CD4-positive, alpha-beta T cell treated with Interleukin-6 for 4 hours (primary cell): ENCODE results near the gene POLR1G.

Source experiments
- DNase-seq: peaks from one replicate; pipeline ENCODE4 v3.0.0-alpha.2; 2020; ENCODE audit warnings: mixed read lengths

The POLR1G gene

GRCh38 chr19:45406226-45407090 lies at the start of gene POLR1G:
Gene POLR1G (plus strand): TSS chr19:45406644. CDS start chr19:45406697, 53 bp downstream.
- peak; percentile 81 for DNase-seq

GRCh38 chr19:45356760-45357444 lies 49.5 kb upstream of the POLR1G start:
- DNase-seq = no peak

- DNase-seq = no peak
These were observed 49.0 kb upstream of the POLR1G start for GRCh38 chr19:45357445-45357783.

DNA sequence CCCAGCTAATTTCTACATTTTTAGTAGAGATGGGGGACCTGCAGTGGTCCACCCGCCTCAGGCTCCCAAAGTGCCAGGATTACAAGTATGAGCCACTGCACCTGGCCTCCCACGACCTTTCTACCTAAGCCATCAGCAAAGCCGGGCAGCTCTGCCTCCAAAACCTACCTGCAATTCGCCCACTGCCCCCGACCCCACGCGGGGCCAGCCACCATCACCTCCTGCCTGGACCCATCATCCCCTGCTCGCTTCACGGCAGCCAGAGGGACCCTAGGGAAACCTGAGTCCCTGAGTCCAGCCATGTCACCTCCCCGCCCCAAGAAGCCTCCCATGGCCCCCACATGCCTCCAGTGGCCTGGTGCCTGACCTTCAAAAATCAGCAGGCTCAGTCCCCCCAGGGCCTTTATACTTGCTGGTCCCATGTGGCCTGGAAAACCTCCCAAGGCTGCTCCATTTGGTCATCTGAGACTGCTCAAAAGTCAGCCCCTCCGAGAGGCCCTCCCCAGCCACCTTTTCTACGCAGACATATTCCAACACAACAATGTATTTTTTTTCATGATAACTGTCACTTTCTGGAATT lies 48.1 kb upstream of the POLR1G start:
- DNase-seq = no peak

DNA sequence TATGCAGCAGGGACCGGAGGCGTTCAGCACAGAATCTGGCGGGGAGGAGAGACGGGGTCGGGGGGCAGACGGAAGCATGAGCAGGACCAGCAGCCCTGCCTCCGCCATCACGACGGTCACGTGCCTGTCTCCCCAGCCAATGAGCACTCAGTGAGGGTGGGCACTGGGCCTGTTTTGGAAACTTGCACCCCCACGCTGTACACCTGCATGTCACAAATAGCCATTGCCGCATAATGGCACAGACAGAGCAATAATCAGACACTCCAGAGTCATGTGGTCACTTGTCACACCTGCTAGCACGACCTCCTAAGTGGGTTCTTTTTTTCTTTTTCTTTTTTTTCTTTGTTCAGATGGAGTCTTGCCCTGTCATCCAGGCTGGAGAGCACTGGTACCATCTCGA lies 44.8 kb upstream of the POLR1G start:
- DNase-seq = no peak

- DNase-seq = no peak
These were observed 44.2 kb upstream of the POLR1G start for GRCh38 chr19:45362291-45362690.

DNA sequence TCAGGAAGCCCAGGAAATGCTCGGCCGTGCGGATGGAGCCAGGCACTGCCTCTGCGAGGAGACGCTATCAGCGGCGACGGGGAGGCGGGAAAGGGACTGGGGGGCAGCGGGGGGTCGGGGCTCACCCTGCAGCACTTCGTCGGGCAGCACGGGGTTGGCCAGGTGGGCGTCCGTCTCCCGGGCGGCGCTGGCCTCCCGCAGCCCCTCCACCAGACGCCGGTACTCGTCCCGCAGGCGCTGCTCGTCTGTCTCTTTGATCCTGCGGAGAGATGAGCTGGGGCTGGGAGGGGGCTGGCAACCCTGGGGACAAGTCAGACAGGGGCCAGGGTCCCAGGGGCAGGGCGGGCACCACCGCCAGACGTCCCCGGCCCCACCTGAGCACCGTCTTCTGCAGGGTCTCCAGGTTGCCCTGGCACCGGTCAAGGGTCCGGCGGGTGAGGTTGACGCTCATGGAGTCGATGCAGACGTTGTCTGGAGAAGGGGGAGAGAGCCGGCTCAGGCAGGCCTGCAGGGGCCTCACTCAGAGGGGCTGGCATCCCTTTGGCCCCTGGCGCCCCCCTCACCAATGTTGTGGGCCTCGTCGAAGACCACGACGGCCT lies 42.5 kb upstream of the POLR1G start:
- DNase-seq = no peak

DNA sequence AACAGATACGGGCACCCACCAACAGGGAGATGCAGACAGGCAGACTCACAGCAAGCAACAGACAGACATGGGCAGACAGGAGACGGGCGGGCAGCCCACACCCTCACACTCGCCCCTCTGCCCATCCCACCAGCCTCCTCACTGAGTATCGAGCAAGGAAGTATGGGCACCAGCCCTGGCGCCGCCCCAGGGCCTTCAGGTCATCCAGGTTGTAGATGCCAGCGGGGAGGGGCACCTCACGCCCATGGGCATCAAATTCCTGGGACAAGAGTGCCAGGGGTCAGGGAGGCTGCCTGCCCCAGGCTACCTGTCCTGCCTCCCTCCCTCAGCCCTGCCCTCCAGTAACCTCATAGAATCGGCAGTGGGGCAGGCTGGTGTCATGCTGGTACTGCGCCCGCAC lies 41.7 kb upstream of the POLR1G start:
- no peak for DNase-seq

- DNase-seq = no peak
These were observed 38.3 kb upstream of the POLR1G start for GRCh38 chr19:45368127-45368526.

- no peak for DNase-seq
These were observed 37.6 kb upstream of the POLR1G start for GRCh38 chr19:45368737-45369340.

- DNase-seq = peak; percentile 99
These were observed 35.8 kb upstream of the POLR1G start, which contains the start of gene ERCC2 for GRCh38 chr19:45370410-45371204. Gene ERCC2 (minus strand): TSS chr19:45370573. CDS start chr19:45370540, 33 bp downstream.

- DNase-seq = no peak
These were observed 30.3 kb upstream of the POLR1G start for GRCh38 chr19:45376045-45376724.

- DNase-seq = no peak
These were observed 26.3 kb upstream of the POLR1G start for GRCh38 chr19:45380107-45380506.

- DNase-seq = no peak
These were observed 24.0 kb upstream of the POLR1G start for GRCh38 chr19:45382426-45382825.

- DNase-seq = no peak
These were observed 20.8 kb upstream of the POLR1G start for GRCh38 chr19:45385392-45386221.

- DNase-seq = no peak
These were observed 15.1 kb upstream of the POLR1G start for GRCh38 chr19:45391346-45391745.

DNA sequence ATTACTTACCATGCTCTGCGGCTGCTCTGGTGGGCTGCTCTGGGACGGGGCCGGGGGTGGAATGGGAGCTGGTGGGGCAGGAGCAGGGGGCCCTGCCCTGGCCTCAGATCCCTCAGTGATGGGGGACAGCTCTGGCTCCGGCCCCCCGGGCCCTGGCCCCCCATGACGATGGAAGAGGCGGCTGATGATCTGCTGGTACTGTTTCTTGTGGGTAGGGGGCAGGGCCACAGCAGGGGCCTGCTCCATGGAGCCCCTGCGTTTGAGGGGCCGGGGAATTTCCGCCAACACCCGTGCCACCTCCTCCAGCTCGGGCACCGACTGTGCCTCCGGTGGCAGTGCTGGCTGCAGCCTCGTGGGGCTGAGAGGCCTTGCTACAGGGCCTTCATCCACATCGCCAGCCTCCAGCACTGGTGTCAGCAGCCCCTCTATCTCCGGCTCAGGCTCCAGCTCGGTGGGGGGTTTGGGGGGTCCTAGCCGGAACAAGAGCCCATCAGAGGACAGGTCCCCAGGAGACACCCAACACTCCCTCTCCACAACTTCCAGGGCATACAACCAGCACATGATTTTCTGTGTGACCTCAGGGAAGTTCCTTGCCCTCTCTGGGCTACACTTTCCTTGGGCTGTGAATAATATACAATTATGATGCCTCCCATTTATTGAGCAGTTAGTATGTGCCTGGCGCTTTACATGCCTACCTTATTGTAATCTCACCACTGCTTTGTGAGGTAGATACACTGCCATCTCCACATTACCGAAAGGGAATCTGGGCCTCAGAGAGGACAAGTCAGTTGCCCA lies 14.4 kb upstream of the POLR1G start:
- DNase-seq = no peak

DNA sequence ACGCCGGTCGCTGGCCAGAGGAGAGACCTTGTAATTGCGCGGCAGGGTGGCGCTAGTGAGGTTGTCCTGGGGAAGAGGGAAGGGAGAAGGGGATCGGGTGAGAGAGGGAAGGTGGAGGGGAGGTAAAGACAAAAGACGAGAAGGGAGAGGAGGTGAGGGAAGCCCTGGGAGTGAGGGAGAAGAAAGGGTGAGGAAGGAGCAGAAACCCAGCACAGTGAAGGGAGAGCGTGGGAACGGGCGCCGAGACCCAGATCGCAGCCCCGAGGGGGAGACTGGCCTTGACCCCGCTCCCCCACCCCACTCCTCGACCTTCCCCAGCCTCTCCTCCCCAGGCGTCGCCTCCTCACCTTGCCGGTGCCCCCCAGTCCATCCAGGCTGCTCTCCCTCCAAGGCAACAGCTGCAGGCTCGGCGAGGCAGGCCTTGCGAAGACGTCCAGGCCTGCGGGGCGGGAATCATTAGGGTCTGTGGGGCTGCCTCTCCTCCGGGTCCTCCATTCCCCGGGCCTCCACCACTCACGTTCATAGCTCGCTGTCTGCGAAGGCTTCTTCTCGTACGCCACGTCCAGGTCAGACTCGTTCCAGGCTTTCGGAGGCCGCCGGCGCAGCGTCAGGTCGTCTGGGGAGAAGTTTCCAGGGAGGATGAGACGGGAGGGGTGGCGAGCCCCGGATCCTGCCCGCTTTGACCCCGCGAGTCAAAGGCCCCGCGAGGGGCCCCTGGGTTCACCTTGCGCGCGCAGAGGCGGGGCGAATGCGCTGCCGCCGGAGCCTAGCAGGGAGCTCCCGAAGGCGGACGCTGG lies 10.4 kb upstream of the POLR1G start:
- DNase-seq = no peak

GRCh38 chr19:45400192-45400591 lies 6.3 kb upstream of the POLR1G start:
- no peak for DNase-seq
